Keratinocyte (primary cell): ENCODE results near the gene KIF22. TPM values are rescaled to one million over a fixed set of nuclear protein-coding genes. Genes with fewer than 3 reads are reported as not detected.

Experiments used
- DNase-seq: peaks from one replicate; pipeline ENCODE4 v3.0.0-alpha.2; 2011; ENCODE audit warnings: low read depth, missing footprints, low spot score
- FAIRE-seq: peaks from 2 replicates; lab custom pipeline; 2011; peaks lifted over from hg19 to GRCh38; lab: Jason Lieb, UNC
- H2AFZ ChIP-seq: 2 replicates; pipeline ENCODE4 v1.6.0; 2012; ENCODE audit warnings: low read length, control low read depth, inconsistent platforms; ENCODE audit not compliant: control insufficient read depth
- H3K27ac ChIP-seq: 2 replicates; pipeline ENCODE4 v1.5.1; 2011; ENCODE audit warnings: low read length; ENCODE audit not compliant: control insufficient read depth, insufficient read depth
- H3K27me3 ChIP-seq: 3 replicates; pipeline ENCODE4 v1.6.0; 2011; ENCODE audit warnings: low read length; ENCODE audit not compliant: control insufficient read depth, insufficient read depth; ENCODE audit errors: extremely low read depth
- H3K36me3 ChIP-seq, 2 experiments: 2 replicates in 1 of 2; 3 replicates in 1 of 2; pipeline ENCODE4 v1.5.1; 2011; ENCODE audit warnings: low read length in 2 of 2, mild to moderate bottlenecking in 1 of 2; ENCODE audit not compliant: control insufficient read depth in 2 of 2, insufficient read depth in 2 of 2; ENCODE audit errors: extremely low read depth in 1 of 2
- H3K4me1 ChIP-seq: 3 replicates; pipeline ENCODE4 v1.5.1; 2011; ENCODE audit warnings: low read length; ENCODE audit not compliant: control insufficient read depth, insufficient read depth; ENCODE audit errors: extremely low read depth
- H3K4me2 ChIP-seq: 3 replicates; pipeline ENCODE4 v1.6.0; 2011; ENCODE audit warnings: low read depth, low read length; ENCODE audit not compliant: control insufficient read depth, insufficient read depth; ENCODE audit errors: extremely low read depth
- H3K4me3 ChIP-seq, 3 experiments: fragments of 200-600 bp in 1 of 3; sonication (generic) in 1 of 3; 2 replicates in 2 of 3; 3 replicates in 1 of 3; pipeline ENCODE4 v1.5.1; 2011 to 2016; ENCODE audit warnings: low read length in 3 of 3, mild to moderate bottlenecking in 3 of 3, control low read depth in 2 of 3, inconsistent platforms in 1 of 3, low read depth in 1 of 3, mixed read lengths in 1 of 3, mixed run types in 1 of 3, moderate library complexity in 1 of 3; ENCODE audit not compliant: control insufficient read depth in 2 of 3, insufficient read depth in 2 of 3; ENCODE audit errors: extremely low read depth in 1 of 3
- H3K79me2 ChIP-seq: 2 replicates; pipeline ENCODE4 v1.6.0; 2012; ENCODE audit warnings: low read length; ENCODE audit not compliant: control insufficient read depth, insufficient read depth
- H3K9ac ChIP-seq: 3 replicates; pipeline ENCODE4 v1.6.0; 2011; ENCODE audit warnings: low read length; ENCODE audit not compliant: control insufficient read depth, insufficient read depth; ENCODE audit errors: extremely low read depth
- H3K9me1 ChIP-seq: 3 replicates; pipeline ENCODE4 v1.6.0; 2011; ENCODE audit warnings: low read length; ENCODE audit not compliant: control insufficient read depth, insufficient read depth; ENCODE audit errors: extremely low read depth
- H3K9me3 ChIP-seq: 2 replicates; pipeline ENCODE4 v1.5.1; 2012; ENCODE audit warnings: low read depth, low read length; ENCODE audit not compliant: control insufficient read depth
- H4K20me1 ChIP-seq: 3 replicates; pipeline ENCODE4 v1.6.0; 2011; ENCODE audit warnings: low read length; ENCODE audit not compliant: control insufficient read depth, insufficient read depth; ENCODE audit errors: extremely low read depth
- CTCF ChIP-seq, 3 experiments: IDR thresholded peaks in 1 of 3; conservative IDR thresholded peaks in 1 of 3; optimal IDR thresholded peaks in 1 of 3; 2 replicates in 2 of 3; 3 replicates in 1 of 3; pipeline versions ENCODE3 to v1.5.1; 2011; ENCODE audit warnings: low read length in 3 of 3, mild to moderate bottlenecking in 3 of 3, moderate library complexity in 2 of 3, control low read depth in 1 of 3, inconsistent platforms in 1 of 3; ENCODE audit not compliant: insufficient read depth in 2 of 3; ENCODE audit errors: extremely low read depth in 1 of 3
- EZH2 ChIP-seq: IDR thresholded peaks from one replicate; pipeline ENCODE4 v1.6.1; 2012; ENCODE audit warnings: inconsistent platforms, mild to moderate bottlenecking, low read length, moderate library complexity
- dilution Hi-C: fragments of 300-500 bp; cut with MboI; formaldehyde crosslinking; loops from one replicate; pipeline ENCODE4 v1.7.0; 2020; ENCODE audit warnings: low sequenced_read_pairs; ENCODE audit not compliant: extremely low pct_ligation_motif_present
- polyA plus RNA-seq, 5 experiments: library from polyadenylated mRNA; depleted of rRNA in 3 of 5; stranded (reverse) in 3 of 5; stranded (forward) in 1 of 5; unstranded in 1 of 5; fragments of >200 nt; gene quantifications; 1 replicate in 1 of 5; 2 replicates in 3 of 5; 3 replicates in 1 of 5; pipeline versions ENCODE4 v1.2.1 to v1.2.3, GENCODE V29; 2011 to 2012; ENCODE audit warnings: missing spikeins in 2 of 5, low read depth in 1 of 5, low replicate concordance in 1 of 5

KIF22 gene
- polyA plus RNA-seq, 1 donor (not counting 4 experiments of a cell fraction or from before 2014, with no cell fraction given) = 43.7 TPM

GRCh38 chr16:29789775-29790182, 772 bp upstream of the KIF22 start:
- Histone ChIP-seq H3K4me1 (peaks cover 21% of the 10 kb centered on the region), H3K4me3 (peak overlapping the region; percentile 78 to 89 (median 88)), H3K4me2 (peak overlapping the region; percentile 89), H3K27me3 (no peaks in the 10 kb centered on the region), H3K9me1 (no peaks in the 10 kb centered on the region), H3K27ac (peak overlapping the region; percentile 77), H3K9me3 (no peaks in the 10 kb centered on the region), H3K36me3 (no peaks in the 10 kb centered on the region), H3K79me2 (peaks cover 41% of the 10 kb centered on the region), H2AFZ (peak overlapping the region; percentile 98), H3K9ac (peak overlapping the region; percentile 91), H4K20me1 (no peaks in the 10 kb centered on the region)
- TF ChIP-seq EZH2 (no peak), CTCF (optimal IDR thresholded peaks at IDR 0.05 in 1 of 3, IDR thresholded peaks at IDR 0.05 in 1 of 3, conservative IDR thresholded peaks at IDR 0.05 in 1 of 3; ENCODE audit: extremely low read depth in 1 of 3, insufficient read depth in 2 of 3, low read length in 3 of 3) (no peak)
- no peak for FAIRE-seq
- DNase-seq = no peak
- dilution Hi-C loops = no loop called here

GRCh38 chr16:29790949-29791844, 646 bp downstream of the KIF22 start:
- DNase-seq = no peak
- no peaks in the 10 kb centered on the region for H3K9me1 ChIP-seq
- peak overlapping the region; percentile 96 for H2AFZ ChIP-seq
- no peak for TF ChIP-seq EZH2
- no peak for TF ChIP-seq CTCF (optimal IDR thresholded peaks at IDR 0.05 in 1 of 3, IDR thresholded peaks at IDR 0.05 in 1 of 3, conservative IDR thresholded peaks at IDR 0.05 in 1 of 3; ENCODE audit: extremely low read depth in 1 of 3, insufficient read depth in 2 of 3, low read length in 3 of 3)
- H3K4me2 ChIP-seq = peak overlapping the region; percentile 90
- peak overlapping the region; percentile 72 to 91 (median 89) for H3K4me3 ChIP-seq
- dilution Hi-C loops = no loop called here
- peak overlapping the region; percentile 91 for H3K9ac ChIP-seq
- no peaks in the 10 kb centered on the region for H3K9me3 ChIP-seq
- peaks cover 21% of the 10 kb centered on the region for H3K4me1 ChIP-seq
- no peaks in the 10 kb centered on the region for H3K27me3 ChIP-seq
- no peak for FAIRE-seq
- H3K79me2 ChIP-seq = peaks cover 53% of the 10 kb centered on the region
- H3K36me3 ChIP-seq = peaks cover 0 to 2% of the 10 kb centered on the region in 2 experiments
- peak overlapping the region; percentile 79 for H3K27ac ChIP-seq
- H4K20me1 ChIP-seq = no peaks in the 10 kb centered on the region
